HG02642 (cell line): ENCODE results near the gene POR.
"Not testable (repeated sequence)": the region's sequence is repeated elsewhere in the genome, so short reads cannot be mapped to it uniquely, and the experiment has no call there.

Experiments used
- ATAC-seq: cut with Tn5 transposase; IDR thresholded peaks from one replicate; pipeline ENCODE4 v1.9.1; 2021; ENCODE audit warnings: mild to moderate bottlenecking; ENCODE audit not compliant: unreplicated experiment, poor library complexity

POR gene

DNA sequence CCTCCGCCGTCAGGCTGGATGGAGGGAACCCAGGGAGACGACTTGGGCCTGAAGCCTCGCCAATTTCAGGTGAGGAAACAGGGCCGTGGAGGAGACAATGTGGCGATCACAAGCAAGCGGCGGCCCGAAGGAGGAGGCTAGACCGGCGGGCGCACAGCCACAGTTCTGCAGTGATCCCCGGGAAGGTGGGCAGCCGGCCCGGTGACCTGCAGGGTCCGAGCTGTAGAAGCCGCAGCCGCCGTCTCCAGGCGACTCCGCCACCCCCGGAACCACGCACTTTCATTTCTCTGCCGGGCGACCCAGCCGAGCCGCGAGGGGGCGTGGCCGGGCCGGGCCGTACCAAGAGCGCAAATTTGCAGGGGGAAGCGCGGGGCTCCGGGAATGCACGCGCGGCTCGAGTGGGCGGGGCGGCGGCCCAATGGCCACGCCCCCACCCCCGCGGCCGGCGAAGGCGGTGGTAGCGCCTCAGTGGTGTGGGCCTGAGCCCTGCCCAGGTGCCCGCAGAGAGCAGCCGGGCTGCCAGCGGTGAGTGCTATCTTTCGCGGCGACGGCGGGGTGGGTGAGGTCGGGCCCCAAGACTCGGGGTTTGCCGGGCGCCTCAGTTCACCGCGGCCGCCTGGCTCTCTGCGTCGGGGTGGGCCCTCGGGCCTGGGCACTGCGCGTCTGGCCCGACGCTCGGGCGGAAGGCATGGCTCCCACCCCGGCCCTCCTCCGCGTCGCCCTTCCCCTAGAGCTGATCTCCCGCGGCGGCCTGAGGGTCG, at the start of gene POR:
Gene POR (plus strand): TSS at position 501 of the 761 bp plus-strand sequence. CDS start 38,847 bp downstream, outside the sequence.
- peak; percentile 95 for ATAC-seq

DNA sequence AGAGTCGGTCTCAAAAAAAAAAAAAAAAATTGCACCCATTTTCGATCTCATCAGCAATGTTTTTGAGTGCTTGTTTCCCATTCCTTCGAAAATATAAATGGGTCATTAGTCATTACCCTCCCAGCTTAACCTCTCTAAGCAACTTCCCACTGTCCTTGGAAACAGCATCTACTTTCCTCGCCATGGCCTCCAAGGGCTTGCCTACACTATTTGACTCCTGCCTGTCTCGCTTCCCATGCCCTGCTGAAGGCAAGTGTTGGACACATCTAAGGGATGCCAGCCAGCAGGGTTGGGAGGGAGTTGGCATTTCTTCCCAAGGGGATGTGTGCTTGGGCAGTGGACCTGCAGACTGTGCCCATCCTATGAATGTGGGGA, 48.9 kb upstream of the POR start:
- ATAC-seq: peak; percentile 9

DNA sequence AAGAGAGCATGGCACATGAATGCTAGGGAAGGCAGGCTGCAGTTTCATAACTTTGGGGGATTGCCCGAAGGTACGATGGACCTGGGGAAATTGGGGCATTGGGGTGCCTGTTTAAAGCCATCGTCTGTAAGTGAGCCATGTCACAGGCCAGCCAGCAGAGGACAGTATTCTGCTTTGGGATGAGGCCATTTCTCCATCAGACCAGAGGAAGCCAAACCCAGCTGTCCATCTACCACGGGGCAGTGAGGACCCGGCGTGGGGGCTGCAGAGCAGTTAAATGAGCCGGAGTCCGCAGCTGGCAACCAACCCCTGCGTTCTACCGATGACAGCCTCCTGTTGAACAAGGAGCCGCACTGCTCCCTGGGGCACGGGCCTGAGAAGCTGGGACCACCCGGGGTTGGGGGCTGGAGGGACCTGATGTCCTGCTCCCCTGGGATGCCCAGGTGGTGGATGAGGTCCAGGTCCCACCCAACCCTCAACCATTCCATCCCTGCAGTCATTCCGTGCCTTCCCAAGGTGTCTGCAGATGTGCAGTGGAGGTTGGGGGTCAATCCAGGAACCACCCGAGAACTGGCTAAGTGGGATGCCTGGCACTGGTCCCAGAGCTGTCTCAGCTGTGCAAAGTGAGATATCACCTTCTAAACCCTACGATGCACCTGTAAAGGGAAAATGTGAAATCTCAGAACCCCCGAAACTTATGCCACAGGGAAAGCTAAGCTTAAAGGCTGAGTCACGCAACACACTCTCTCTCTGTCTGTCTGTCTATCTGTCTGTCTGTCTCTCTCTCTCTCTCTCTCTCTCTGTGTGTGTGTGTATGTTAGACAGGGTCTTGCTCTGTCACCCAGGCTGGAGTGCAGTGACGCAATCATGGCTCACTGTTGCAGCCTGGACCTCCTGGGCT, 48.2 kb upstream of the POR start:
- peak; percentile 57 for ATAC-seq

DNA sequence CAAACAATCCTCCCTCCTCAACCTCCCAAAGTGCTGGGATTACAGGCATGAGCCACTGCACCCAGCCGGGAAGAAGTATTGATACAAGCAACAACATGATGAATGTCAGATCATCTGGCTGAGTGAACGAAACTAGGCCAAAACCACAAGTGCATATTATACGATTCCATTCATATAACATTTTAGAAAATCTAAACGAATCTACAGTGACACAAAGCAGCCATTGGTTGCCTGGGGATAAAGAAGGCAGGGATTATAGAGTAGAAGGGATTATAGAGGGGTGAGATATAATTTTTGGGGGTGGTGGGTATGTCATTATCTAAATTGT, 47.6 kb upstream of the POR start:
- no peak for ATAC-seq

DNA sequence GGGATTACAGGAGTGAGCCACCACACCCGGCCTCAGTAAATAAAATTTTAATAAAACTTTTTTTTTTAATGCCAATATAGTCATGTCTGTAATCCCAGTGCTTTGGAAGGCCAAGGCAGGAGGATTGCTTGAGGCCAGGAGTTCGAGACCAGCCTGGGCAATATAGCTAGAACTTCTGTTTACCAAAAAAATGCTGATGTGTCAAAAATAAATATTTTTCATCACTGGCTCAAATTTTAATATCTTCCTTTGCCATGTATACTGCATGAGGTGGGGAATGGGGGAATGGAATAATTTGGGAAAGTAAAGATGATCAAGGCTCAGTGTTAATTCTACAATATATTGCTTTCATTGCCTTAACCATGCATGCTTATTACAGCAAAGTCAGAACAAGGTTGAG, 46.8 kb upstream of the POR start:
- no peak for ATAC-seq

DNA sequence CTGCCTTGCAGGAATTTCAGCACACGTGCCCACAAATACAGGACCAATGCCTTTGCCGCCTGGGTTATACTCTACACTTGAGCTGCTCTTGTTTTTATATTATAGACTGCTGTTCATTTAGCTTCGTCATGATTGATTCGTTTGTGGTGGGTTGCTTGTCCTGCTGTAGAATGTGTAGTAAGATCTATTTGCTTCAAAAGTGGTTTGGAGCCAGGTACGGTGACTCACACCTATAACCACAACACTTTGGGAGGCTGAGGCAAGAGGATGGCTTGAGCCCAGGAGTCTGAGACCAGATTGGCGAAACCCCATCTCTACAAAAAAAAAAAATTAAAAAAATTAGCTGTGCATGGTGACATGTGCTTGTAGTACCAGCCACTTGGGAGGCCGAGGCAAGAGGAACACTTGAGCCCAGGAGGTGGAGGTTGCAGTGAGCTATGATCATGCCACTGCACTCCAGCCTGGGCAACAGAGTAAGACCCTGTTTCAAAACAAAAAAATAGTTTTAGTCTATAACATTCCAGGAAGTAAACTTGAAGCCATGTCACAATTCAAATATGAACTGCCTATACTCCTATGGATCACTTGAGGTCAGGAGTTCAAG, 45.1 kb upstream of the POR start:
- no peak for ATAC-seq

DNA sequence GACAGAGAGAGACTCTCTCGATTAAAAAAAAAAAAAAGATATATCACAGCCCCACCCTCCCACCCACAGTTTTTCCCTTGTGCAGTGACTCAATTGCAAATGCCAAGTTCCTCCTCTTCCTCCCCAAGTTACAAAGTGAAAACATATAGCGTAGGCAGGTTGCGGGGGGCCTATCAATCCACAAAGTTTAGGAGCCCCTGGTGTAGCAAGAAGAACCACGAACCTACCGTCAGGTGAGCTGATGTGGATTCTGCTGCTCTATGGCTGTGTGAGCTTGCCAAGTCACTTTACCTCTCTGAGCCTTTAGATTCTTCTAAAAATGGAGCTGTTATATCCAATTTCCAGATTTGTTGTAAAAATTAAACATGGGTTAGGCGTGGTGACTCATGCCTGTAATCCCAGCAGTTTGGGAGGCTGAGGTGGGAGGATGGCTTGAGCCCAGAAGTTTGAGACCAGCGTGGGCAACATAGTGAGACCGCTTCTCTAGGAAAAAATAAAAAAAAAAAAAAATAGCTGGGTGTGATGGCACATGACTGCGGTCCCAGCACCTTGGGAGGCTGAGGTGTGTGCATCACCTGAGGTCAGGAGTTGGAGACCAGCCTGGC, 44.3 kb upstream of the POR start:
- no peak for ATAC-seq

DNA sequence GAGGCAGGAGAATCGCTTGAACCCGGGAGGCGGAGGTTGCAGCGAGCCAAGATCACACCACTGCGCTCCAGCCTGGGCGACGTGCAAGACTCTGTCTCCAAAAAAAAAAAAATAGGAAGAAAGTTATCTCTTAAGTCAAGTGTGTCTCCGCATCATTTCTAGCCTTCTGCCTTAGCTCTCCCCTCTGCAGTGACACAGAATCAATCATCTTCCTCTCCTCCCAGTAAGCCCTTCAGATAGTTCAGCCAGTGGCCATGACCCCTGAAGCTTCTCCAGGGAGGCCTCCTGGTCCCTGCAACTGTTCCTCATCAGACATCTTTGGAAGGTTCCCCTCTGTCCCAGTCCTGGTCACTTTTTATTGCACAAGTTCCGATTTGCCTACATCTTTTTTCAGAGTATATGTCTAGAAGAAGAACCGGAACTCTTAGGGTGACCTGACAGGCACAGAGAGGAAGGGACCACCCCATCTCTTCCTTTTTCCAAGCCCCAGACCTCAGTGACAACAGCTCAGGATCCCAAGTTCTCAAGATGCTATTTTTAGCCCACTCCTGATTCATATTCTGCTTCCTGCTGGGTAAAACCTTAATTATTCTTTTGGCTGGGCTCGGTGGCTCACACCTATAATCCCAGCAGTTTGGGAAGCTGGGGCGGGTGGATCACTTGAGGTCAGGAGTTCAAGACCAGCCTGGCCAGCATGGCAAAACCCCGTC, 42.7 kb upstream of the POR start:
- no peak for ATAC-seq

DNA sequence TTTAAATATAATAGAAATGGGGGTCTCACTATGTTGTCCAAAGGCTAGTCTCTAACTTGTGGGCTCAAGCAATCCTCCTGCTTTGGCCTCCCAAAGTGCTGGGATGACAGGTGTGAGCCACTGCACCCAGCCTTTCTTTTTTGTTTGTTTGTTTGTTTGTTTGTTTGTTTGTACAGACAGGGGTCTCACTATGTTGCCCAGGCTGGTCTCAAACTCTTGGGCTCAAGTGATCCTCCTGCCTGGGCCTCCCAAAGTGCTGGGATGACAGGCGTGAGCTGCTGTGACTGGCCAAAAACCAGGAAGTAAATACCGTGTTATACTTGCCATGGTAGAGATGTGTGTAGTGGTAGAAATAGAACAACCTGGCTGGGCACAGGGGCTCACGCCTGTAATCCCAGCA, 40.8 kb upstream of the POR start:
- not testable (repeated sequence) for ATAC-seq

DNA sequence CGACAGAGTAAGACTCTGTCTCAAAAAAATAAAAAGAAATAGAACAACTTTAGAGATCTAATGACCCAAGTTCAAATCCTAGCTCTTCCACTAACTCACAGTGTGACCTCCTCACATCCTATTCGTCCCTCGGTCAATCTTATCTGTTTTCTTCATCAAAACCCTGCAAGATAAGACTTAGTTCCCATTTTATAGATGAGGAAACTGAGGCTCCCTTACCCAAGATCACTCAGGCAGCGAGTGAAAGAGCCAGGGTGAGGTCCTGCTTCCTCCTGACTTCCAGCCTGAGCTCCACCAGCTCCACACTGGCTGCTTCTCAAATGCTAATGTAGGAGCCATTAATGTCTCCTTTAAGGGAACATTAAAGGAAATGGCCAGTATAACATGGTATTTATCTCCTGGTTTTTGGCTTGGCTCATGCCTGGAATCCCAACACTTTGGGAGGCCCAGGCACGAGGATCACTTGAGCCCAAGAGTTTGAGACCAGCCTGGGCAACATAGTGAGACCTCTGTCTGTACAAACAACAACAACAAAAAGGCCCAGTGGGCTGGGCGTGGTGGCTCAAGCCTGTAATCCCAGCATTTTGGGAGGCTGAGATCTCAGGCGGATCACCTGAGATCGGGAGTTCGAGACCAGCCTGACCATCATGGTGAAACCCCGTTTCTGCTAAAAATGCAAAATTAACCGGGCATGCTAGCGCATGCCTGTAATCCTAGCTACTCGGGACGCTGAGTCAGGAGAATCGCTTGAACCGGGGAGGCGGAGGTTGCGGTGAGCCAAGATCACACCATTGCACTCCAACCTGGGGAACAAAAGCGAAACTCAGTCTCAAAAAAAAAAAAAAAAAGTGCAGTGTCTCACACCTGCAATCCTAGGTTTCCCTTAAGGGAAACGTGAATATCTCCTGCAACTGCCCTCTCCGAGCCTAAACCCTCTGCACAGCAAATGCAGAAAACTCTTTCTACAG, 39.6 kb upstream of the POR start:
- ATAC-seq: no peak

DNA sequence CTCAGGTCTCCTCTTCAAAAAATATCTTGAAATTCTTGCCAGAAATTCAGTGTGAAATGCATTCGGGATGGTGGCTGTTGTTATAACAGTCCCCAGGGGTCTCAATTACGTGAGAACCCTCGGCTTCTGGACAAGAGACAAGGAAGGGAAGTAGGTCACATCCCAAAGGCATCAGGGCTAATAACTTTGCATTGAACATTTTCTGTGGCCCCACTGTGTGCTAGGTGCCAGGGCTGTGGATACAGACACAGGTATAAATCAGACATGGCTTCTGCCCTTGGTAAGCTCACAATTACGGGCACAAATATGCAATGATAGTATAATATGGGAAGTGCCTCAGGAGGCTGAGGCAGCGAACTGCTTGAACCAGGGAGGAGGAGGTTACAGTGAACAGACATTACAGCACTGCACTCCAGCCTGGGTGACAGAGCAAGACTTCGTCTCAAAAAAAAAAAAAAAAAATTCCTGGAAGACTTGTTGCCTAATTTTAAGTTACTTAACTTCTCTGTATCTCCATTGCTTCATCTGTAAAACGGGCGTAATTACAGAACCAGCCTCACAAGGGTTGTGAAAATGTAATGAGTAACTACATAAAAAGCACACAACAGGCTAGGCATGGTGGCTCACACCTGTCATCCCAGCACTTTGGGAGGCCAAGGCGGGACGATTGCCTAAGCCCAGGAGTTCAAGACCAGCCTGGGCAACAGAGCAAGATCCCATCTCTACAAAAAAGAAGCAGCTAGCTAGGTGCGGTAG, 38.7 kb upstream of the POR start:
- no peak for ATAC-seq

DNA sequence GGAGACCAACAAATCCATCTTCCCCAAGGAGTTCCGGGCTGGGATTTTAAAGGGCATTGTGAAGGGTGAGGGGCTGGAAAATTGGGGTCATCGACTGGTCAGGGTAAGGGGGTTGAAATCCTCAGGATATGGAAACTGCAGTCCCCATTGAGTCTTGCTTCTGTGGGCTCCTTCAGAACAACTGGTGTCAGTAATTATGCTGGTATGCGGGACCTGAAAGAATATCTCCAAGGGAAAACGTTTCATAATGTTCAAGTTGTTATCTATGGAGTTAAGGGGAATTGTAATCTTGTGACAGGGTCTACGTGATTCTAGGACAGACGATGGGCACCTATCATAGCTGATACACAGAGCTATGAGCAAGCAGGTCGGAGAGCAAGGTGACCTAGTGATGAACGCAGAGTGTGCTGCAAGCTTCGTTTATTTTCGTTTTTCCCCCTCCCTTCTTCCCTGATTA, 36.6 kb upstream of the POR start:
- peak; percentile 31 for ATAC-seq

DNA sequence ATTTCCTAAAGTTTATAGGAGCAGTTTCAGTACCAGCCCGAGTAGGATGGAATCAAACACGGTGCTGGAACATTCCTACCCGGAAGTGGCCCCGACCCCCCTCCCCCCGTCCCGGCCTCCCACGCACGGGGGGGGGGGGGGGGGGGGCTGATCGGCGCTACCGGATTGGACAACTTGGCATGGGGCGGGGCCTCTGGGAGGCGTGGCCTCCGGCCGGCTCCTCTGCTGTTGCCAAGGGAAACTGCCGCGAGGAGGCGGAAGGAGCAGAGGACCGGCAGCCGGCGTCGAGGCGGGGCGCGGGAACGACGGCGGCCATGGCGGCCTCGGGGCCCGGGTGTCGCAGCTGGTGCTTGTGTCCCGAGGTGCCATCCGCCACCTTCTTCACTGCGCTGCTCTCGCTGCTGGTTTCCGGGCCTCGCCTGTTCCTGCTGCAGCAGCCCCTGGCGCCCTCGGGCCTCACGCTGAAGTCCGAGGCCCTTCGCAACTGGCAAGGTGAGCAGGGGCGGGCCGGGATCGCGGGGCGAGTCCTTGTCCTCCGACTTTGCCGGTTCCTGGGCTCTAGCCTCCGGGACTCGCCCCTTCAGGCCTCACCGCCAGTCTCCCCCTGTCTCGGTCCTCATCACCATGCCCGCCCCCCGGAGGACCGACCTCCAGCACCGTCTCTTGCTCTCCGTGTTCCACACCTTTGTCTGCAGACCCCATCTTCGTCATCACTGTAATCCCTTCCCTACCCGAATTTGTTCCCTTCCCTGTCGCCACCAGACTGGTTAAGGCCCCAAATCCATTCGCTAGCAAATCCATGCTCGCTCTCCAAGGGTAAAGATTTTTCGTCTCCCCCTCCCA, 36.0 kb upstream of the POR start, which contains the start of gene RHBDD2:
Gene RHBDD2 (plus strand): TSS at position 266 of the 843 bp plus-strand sequence. CDS start 49 bp downstream, at position 315.
- ATAC-seq: peak; percentile 95

DNA sequence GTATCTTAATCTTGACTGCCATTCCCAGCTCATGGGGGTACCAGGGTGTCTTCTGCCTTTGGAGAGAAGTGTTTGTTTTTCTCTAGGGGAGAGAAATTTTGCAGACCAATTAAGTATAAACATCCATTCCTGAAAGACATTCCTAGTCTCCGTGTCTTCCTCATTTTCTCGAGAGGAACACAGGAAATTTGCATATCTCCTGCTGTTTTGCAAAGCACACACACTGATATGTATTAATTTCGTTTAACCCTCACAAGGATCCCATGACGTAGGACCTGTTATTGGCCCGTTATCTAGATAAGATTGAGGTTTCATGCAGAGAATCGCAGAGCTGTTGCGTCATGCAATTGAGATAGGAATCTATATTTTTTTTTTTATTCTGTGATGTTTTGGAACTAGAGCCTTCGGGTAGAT, 35.2 kb upstream of the POR start:
- ATAC-seq: no peak

DNA sequence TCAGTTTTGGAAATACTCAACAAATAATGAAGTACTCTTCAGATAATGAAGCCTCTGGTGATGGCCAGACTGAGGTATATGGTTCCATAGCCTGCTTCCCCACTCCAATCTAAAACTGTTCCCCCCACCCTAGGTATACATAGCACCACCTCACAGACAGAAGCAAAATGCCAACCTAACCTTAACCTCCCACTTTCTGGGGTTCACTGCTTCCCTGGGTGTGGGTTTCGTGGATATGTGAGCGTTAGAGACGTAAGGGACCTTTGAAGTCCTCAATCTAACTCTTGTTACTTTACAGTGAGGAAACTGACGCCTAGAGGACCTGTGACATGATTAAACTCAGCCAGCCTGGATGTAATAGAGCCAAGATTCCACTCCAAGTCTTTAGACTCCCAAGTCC, 34.7 kb upstream of the POR start:
- ATAC-seq: no peak

DNA sequence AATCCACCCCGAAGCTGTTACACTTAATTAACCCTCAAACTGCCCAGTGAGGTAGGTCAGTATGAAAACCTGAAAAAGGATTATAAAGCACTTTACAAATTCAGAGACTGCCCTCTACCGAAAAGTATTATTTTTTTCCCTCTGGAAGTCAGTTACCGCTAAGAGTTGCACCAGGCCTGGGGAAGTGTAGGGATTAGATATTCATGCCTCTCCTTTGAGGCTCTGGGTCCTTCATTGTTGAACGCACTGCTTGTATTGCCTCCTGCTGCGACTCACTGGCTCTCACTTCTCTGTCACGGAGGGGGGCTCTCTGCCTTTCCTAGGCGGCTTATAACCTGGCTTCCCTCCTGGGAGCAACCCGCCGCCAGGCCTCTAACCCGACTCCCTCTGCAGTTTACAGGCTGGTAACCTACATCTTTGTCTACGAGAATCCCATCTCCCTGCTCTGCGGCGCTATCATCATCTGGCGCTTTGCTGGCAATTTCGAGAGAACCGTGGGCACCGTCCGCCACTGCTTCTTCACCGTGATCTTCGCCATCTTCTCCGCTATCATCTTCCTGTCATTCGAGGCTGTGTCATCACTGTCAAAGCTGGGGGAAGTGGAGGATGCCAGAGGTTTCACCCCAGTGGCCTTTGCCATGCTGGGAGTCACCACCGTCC, 33.4 kb upstream of the POR start:
- ATAC-seq: no peak
